Cerebellar cortex (tissue), 1 donor: ENCODE data around the gene TTC39B.
"Not testable (repeated sequence)": the region's sequence is repeated elsewhere in the genome, so short reads cannot be mapped to it uniquely, and the experiment has no call there.

Experiments
- DNase-seq: peaks from one replicate; pipeline ENCODE4 v3.0.0-alpha.2; 2015; ENCODE audit warnings: low spot score

TTC39B gene

DNA sequence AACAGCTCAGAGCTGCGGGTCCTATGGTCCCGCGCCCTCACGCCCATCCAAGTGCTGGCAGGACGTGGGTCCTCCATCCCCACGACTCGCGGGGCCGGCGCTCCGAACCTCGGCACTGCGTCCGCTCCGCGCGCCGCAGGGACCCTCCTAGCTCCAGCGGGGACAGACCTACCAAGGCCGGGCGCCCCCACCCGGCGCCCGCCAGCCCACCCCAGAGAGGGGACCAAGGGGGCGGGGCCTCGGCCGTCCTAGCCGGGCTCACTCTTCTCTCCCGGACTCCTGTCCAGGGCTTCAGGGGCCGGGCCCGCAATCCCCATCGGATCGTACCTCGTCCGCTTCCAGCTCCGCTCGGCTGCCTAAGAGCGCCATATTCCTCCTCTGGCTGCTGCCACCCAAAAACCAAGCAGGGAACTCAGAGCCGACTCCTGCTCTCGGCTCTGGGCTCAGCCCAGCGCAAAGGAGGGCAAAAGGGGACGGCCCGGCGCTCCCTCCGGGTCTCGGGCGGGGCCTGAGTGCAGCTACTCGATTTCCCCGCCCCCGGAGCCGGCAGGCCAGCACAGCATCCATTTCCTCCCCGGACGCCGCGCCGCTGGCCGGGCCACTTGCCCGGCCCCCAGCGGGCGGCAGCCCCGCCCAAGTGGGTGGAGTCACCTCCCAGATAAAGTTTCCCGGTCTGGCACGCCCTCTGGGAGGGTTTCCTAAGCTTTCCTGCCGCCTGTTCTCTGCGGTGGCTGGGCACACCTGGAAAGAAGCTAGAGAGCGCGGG, at the start of gene TTC39B:
TSS of gene TTC39B (minus strand) at position 460 of the 766 bp plus-strand sequence. CDS start at position 369, 91 bp downstream.
- DNase-seq = peak; percentile 76

DNA sequence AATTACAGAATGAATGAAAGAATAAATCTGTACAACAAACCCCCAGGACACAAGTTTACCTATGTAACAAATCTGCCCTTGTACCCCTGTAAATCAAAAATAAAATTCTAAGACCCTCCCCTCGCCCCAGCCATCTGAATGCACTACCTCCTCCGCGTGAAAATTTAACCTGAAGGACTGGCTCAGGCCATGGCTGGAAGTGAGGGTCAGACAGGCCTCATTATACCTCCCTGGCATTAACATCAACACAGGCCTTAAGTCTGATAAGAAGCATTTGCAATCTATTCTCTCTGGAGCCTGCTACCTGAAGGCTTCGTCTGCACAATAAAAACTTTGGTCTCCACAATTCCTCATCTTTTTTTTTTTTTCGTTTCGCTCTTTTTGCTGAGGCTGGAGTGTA, 48.7 kb upstream of the TTC39B start:
- DNase-seq = no peak

DNA sequence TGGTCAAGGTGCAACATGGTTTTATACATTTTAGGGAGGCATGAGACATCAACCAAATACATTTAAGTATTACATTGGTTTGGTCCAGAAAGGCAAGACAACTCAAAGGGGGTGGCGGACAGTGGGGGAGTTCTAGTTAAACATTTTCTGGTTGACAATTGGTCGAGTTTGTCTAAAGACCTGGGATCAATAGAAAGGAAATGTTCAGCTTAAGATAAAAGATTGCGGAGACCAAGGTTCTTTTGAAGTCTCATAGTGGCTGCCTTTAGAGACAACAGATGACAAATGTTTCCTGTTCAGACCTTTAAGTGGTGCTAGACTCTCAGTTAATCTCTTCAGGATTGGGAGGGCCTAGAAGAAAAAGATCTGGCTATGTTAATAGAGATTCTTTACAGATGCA, 47.7 kb upstream of the TTC39B start:
- peak; percentile 22 for DNase-seq

DNA sequence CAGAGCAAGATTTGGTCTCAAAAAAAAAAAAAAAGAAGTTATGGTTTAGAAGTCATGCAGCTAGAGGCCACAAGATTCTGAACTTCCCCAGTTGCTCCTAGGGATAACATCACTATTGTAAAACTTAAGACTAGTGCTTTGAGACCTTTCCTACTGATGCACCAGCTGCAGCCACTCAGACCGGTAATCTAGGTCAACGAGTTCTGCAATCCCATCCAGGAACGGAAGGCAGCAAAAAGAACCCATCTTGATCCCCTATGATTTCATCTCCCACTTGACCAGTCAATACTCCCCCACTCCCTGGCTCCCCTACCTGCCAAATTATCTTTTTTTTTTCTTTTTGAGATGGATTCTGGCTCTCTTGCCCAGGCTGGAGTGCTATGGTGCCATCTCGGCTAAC, 46.9 kb upstream of the TTC39B start:
- no peak for DNase-seq

DNA sequence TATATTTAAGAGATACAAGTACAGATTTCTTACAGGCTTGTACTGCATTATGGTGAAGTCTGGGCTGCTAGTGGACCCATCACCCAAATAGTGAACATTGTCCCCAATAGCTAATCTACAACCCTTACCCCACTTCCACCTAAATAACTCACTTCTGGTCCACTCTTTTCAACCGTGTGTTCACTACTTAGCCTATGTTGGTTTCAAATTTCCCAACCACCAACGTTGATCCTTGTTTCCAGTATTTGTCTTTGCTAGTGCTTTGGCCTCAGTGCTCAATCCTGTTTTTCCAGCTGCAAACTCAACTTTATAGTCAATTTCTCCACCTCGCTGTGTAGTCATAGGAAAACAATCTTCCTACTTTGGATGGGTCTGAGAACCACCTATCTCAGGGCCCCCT, 45.3 kb upstream of the TTC39B start:
- DNase-seq = no peak

DNA sequence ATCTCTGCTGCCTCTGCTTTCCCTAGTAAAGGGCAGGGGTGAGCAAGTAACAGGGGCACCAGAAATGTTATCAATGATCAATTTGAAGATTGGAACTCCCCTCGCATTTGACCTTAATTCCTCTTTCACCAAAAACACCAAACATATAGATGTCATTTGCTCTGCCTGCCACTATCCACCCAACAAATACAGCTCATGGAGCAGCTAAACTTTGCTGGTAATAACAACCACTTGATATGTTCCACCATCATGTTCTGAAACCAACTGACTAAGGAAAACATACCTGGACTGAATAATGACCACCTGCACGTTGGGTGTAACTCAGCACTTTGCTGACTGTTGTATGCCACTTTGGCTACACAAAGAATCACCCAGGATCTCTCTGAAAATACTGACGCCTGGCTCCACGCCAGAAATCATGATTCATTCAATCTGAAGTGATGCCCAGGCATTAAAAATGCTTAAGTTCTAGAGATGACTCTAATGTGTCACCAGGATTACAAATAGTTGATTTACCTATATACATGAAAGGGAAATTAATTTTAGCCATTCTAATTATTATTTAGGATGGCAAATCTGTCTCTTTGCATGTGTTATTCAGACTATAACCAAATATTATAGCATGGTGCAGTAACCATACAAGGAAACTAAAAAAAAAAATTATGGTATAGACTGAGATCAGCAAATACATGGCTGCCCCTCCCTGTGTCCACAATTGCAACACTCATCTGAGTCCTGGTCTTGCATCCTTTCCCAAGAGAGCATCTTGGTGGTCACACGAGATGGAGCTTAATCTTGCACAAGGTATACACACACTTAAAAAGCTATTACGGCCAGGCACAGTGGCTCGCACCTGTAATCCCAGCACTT, 43.1 kb upstream of the TTC39B start:
- no peak for DNase-seq

DNA sequence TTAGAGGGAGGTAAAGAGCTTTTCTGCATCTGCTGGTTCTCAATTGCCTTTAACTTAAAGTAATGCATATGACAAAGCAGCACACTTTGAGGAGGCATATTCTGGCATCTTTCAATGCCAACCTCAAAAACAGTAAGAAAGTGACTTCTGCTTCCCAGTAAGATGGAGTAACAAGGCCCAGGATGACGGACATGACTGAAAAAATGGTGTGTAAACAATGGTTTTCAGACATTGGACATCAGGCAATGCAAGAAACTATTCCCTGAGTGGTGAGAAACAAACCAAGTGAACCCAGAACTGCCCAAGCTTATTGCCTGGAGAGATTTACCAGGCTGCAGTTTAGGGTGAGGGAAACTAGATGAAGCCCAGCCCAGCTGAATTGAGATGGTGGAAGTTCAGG, 39.8 kb upstream of the TTC39B start:
- no peak for DNase-seq

DNA sequence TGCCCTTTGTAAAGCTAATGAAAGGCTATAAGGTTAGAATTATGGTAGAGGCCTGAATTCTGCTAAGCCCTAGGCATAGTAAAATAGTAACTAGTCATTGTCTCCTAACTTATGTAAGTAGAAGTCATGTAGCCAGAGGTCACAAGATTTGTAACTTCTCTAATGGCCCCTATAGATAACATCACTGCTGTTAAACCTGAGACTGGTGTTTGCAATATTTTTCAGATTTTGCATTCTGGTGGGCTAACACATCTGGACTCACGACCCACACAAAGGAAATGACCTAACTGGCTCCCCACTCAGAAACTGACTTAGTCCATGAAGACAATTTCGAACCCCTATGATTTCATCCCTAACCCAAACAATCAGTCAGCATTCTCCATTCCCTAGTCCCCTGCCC, 37.2 kb upstream of the TTC39B start:
- no peak for DNase-seq

DNA sequence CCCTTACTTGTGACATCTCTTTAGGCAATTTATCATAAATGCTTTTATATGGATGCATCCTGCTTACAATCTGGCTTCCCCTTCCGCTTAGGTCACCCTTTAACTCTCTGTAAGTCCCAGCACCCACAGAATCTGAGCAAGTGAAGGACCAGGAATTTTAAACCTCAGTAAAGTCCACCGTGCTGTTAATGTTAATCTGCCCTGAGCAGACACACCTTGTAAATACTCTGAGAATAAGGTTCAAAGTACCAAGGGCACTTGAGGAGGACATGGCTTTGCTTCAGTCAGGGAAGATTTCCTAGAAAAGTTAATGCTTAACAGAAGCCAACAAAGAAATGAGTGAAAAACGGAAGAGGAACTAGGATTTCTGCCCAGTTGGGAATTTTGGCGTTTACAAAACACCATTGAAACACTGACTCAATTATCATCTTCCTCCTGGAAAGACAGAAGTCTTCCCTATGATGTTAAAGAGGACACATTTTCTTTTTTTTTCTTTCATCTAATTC, 26.4 kb upstream of the TTC39B start:
- no peak for DNase-seq

DNA sequence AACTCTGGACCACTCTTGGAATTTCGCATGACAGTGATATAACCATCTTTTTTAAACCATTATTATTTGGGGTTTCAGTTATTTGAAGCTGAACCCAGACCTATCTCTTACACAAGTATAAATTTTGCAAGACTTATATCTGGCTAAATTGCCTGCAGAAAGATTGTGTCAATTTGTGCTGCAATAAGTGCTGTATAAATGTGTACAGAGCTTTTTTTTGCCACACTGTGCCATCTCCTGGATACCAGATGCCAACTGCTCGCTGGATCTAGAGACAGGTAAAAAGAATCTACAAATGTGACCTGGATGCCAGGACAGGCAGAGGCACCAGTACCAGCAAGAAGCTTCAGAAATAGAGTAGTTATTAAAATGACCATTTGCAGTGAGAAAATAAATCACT, 25.9 kb upstream of the TTC39B start:
- DNase-seq = no peak

DNA sequence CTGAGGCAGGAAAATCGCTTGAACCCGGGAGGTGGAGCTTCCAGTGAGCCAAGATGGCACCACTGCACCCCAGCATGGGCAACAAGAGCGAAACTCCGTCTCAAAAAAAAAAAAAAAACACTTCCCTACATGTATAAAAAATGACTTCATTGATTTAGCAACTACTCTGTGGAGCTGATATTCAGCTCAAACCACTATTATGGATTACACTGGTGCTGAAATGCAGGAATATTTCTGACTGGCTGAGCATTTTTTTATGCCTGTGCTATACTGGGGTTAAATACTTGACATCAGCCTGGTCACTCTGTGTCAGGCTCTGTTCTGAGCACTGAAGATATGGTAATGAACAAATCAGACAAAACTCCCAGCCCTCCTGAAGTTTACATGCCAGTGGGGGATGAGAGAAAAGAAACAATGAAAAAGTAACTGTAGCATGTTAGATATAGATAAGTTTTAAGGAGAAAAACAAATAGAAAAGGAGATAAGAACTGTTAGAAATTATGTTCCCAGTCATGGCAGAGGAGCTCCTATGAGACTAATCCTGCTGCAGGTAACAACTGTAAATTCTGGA, 22.6 kb upstream of the TTC39B start:
- no peak for DNase-seq

DNA sequence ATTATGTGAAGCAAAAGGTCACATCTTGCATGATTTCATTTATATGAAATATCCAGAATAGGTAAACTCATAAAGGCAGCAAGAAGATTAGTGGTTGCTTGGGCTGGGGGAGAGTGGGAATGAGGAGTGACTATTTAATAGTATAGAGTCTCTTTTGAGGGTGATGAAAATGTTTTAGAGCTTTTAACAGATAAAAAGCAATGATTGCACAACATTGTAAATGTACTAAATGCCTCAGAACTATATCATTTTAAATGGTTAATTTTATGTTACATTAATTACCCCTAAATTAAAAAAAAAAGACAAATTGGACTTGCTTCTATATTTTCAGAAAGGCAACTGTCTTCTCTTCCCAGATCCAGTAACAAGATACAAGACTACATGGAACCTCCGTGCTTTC, 21.9 kb upstream of the TTC39B start:
- no peak for DNase-seq

DNA sequence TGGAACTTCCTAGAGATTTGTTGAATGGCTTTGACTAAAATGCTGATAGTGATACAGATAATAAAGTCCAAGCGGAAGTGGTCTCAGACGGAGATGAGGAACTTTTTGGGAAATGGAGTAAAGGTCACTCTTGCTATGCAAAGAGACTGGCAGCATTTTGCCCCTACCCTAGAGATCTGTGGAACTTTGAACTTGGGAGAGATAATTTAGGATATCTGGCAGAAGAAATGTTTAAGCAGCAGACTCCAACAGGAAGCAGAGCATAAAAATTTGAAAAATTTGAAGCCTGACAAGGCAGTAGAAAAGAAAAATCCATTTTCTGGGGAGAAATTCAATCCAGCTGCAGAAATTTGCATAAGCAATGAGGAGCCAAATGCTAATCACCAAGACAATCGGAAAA, 15.7 kb upstream of the TTC39B start:
- DNase-seq = not testable (repeated sequence)

DNA sequence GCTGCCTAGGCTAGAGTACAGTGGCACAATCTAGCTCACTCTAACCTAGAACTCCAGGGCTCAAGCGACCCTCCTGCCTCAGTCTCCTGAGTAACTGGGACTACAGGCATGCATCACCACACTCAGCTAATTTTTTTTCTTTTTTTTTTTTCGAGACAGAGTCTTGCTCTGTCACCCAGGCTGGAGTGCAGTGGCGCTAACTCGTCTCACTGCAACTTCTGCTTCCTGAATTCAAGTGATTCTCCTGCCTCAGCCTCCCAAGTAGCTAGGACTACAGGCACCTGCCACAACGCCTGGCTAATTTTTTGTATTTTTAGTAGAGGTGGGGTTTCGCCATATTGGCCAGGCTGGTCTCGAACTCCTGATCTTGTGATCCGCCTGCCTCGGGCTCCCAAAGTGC, 12.6 kb upstream of the TTC39B start:
- DNase-seq = not testable (repeated sequence)

DNA sequence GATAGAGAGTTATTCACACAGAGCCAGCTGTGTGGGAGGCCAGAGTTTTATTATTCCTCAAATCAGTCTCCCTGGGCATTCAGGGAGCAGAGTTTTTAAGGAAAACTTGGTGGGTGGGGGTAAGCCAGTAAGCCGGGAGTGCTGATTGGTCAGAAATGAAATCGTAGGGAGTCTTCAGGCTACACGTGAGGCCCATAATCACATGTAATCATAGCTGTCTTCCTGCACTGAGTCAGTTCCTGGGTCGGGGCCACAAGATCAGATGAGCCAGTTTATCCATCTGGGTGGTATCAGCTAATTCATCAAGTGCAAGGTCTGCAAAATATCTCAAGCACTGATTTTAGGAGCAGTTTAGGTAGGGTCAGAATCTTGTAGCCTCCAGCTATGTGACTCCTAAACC, 10.8 kb upstream of the TTC39B start:
- no peak for DNase-seq

DNA sequence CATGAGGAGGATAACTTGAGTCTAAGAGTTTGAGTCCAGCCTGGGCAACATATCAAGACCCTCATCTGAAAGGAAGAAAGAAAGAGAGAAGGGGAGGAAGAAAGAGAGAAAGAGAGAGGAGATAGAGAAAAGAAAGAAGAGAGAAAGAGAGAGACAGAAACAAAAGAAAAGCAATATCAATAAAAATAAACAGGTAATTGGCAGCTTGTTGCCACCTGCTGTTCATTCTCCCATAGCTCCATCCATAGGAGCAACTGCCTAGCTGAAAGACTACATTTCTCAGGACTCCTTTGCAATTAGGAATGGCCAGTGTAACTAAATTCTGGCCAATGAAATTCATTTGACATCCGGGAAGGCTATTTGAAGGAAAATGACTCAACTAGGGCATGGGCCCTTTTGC, 4.6 kb upstream of the TTC39B start:
- DNase-seq = no peak

DNA sequence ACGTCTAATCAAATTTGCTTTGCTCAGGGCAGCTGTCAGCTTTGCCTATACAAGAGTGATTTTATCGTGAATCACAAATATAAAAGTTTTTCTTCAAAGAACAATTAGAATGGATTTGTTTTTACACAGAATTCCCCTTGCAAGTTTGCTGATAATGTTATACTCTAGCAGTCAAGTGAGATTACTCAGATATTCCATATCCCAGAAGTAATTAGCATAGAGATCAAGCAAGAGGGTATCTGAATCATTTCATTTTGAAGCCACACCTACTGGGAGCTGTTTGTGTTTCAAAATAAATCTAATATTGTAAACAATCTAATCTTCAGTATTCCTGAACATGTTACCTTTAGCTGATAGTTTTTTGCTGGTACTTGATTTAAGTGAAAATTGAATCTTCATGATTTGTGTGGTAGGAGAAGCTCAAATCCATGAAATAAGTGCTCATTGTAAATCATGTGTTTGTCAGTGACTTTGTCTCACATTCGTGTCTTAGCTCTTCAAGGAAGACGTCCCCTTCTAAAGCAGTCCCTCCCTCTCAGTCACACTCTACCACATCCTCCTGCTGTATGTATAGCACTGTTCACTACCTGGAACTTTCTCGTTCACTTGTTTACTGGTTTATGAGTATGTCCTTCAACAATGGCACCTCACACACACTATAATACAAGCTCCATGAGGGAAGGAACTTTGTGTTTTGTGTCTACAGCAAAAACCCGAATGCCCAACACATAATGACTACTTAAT, 3.3 kb upstream of the TTC39B start:
- DNase-seq = no peak

DNA sequence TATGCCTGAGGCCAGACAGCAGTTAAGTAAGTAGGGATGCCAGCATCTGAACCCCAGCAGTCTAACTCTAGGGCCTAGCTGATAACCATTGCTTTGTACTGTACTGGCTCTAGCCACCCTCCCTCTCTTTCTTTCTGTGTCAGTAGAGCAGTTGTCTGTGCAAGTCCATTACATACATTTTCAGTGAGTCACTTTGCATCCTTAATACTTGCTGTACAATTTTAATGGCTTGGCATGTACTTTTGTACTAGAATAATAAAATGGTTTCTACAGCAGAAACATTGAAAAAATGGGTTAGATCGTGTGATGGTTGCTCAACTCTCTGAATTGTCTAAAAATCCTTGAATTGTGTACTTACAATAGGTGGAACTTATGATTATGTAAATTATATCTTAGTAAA, 1.5 kb upstream of the TTC39B start:
- no peak for DNase-seq

DNA sequence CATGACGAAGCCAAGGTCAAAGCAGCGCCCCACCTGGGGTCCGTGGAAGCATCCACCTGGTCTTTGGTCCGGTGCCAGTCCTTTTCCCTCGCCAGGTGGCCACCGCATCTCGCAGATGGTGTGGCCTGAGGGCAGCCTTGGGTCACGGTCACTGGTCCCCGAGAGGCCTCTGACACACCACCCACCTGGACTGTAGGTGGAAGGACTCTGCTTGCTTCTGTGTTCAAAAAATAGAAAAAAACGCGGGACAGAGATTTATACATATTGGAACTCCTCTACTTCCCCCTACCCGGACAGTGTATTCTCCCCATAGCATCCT, 466 bp upstream of the TTC39B start:
- no peak for DNase-seq

DNA sequence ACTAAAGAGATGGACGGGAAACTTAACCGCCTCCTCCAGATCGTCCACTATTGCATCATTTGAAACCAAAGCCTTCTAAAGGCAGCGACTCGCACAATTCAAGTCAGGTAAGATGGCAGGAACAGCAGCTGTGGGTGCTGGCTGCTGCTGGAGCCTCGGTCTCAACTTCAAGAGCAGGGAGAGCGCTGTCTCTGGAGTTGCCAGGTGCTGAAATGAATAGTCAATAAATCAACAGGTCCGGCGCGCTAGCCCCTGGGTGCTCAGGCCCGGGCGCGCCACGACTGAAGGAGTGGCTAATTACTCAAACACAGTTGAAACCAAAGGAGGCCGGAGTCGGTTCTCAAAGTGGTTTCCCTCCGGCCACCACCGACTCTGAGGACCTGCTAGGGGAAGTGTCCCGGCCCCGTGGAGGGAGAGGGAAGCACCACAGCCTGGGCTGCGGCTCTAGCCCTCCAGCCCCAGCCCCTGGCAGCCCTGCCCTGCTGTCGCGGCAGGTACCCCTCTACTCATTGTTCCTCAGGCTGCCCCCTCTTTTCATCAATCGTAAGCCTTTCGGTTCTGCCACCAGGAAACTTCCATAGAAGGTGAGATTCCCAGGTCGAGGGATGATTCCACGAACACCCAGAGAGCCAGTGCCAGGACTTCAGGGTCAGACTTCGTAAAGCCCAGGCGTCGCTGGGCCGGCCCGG, 804 bp downstream of the TTC39B start:
- peak; percentile 29 for DNase-seq

DNA sequence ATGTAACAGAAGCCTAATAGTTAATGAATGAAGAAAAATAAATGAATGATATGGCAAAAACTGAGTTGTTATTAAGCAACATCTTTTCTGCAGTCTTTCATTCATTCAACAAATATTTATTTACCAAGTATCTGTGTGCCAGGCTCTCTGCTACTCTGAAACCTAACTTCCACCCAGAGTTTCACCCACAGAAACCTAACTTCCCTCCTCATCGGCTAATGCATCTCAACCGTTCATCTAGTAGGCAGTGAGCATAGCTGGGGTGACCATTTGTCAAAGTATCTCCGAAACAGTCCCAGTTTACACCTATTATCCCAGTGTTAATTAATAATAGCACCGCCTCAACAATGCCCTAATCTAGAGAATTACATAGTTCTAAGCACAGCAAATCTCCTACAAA, 1.5 kb downstream of the TTC39B start:
- DNase-seq = peak; percentile 20

DNA sequence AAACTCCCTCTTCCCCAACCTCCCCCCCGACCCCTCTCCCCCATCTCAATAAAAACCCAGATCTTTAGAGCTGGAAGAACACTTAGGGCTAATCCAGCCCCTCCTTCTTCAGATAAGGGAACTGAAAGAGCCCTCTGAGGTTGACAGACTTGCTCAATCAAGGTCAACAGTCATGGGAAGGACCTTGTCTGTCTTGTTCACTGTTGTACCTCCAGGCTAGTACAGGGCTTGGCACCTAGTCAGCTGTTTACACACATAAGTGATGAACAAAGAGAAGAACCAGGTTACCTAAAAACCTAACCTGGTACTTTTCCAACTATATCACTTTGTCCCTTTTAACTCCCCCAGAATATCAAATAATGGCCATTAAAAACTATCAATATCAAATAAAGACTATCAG, 2.4 kb downstream of the TTC39B start:
- no peak for DNase-seq
